DOHH2 (cell line): ENCODE data around the gene EXOC6B.

Experiments used
- H3F3A ChIP-seq: fragments of 200-600 bp; sonication (generic), shearing (Covaris generic); 2 replicates; pipeline ENCODE4 v1.6.0; 2016; ENCODE audit warnings: antibody characterized with exemption, mild to moderate bottlenecking; ENCODE audit not compliant: control insufficient read depth, insufficient read depth
- H3K27ac ChIP-seq: fragments of 200-600 bp; sonication (generic); 2 replicates; pipeline ENCODE4 v1.5.1; 2014; ENCODE audit warnings: low read depth, mild to moderate bottlenecking, low read length, moderate library complexity
- H3K27me3 ChIP-seq: fragments of 200-600 bp; sonication (generic); 2 replicates; pipeline ENCODE4 v1.6.1; 2014; ENCODE audit warnings: mild to moderate bottlenecking, low read length, mixed read lengths; ENCODE audit not compliant: control insufficient read depth
- H3K36me3 ChIP-seq: fragments of 200-600 bp; sonication (generic); 2 replicates; pipeline ENCODE4 v1.6.1; 2014; ENCODE audit warnings: mild to moderate bottlenecking, low read length, moderate library complexity, mixed read lengths; ENCODE audit not compliant: control insufficient read depth
- H3K4me1 ChIP-seq: fragments of 200-600 bp; sonication (generic); 2 replicates; pipeline ENCODE4 v1.6.1; 2014; ENCODE audit warnings: mild to moderate bottlenecking, low read length, mixed read lengths; ENCODE audit not compliant: control insufficient read depth
- H3K4me2 ChIP-seq: fragments of 200-600 bp; sonication (generic); 2 replicates; pipeline ENCODE4 v1.6.0; 2014; ENCODE audit warnings: mild to moderate bottlenecking, low read length, moderate library complexity
- H3K4me3 ChIP-seq: fragments of 200-600 bp; sonication (generic); 2 replicates; pipeline ENCODE4 v1.5.1; 2014; ENCODE audit warnings: mild to moderate bottlenecking, low read length, mixed read lengths
- H3K79me2 ChIP-seq: fragments of 200-600 bp; sonication (generic); 2 replicates; pipeline ENCODE4 v1.6.1; 2014; ENCODE audit warnings: mild to moderate bottlenecking, low read length, mixed read lengths; ENCODE audit not compliant: control insufficient read depth
- H3K9me2 ChIP-seq: fragments of 200-600 bp; sonication (generic); replicated peaks from 2 replicates; pipeline ENCODE4 v1.6.1; 2014; ENCODE audit warnings: mild to moderate bottlenecking, low read length, mixed read lengths; ENCODE audit not compliant: control insufficient read depth
- H3K9me3 ChIP-seq: fragments of 200-600 bp; sonication (generic); 2 replicates; pipeline ENCODE4 v1.6.1; 2014; ENCODE audit warnings: antibody characterized with exemption, low read length, mixed read lengths; ENCODE audit not compliant: control insufficient read depth, insufficient read depth
- H4K20me1 ChIP-seq: fragments of 200-600 bp; sonication (generic); 2 replicates; pipeline ENCODE4 v1.6.0; 2014; ENCODE audit warnings: low read depth, mild to moderate bottlenecking, antibody characterized with exemption, low read length, moderate library complexity; ENCODE audit not compliant: control insufficient read depth, insufficient read depth
- CTCF ChIP-seq: fragments of 200-600 bp; sonication (generic); IDR thresholded peaks from one replicate; pipeline ENCODE4 v1.5.1; 2014; ENCODE audit warnings: antibody characterized with exemption, mild to moderate bottlenecking, low read depth, low read length; ENCODE audit not compliant: poor library complexity, severe bottlenecking
- EZH2phosphoT487 ChIP-seq: fragments of 200-600 bp; sonication (generic); IDR thresholded peaks from 2 replicates; pipeline ENCODE4 v1.6.1; 2017; ENCODE audit warnings: borderline replicate concordance, mild to moderate bottlenecking, antibody characterized with exemption, low read length, moderate library complexity, mixed read lengths

The EXOC6B gene

DNA sequence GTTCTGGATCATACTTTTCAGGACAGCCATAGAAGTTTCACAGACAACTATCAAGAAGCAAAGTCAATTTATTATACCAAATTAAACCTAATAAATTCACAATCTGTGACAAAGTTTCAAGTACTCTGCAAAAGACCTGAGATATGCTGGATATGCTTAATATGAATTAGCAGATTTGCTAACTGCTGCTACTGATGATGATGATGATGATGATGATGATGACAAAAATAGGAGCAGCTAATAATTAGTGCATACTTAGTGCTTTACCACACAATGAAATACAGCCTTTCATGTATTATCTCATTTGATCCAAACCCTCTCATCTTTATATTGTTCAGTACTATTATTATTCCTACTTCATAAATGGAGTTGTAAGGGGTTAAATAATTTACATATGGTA lies 462.4 kb downstream of the EXOC6B start:
- H3K27me3 ChIP-seq = peaks cover 3% of the 10 kb centered on the region; the same call in 1 of the 2 replicates
- no peak for TF ChIP-seq EZH2phosphoT487
- no peak for TF ChIP-seq CTCF
- no peaks in the 10 kb centered on the region for H3K79me2 ChIP-seq
- H3K4me1 ChIP-seq = no peaks in the 10 kb centered on the region
- H3K4me3 ChIP-seq = no peak overlapping the region
- H3K36me3 ChIP-seq = no peaks in the 10 kb centered on the region
- H3K9me2 ChIP-seq = no peaks in the 10 kb centered on the region
- no peak overlapping the region for H3K4me2 ChIP-seq
- no peak overlapping the region for H3K27ac ChIP-seq
- no peaks in the 10 kb centered on the region for H3F3A ChIP-seq
- H3K9me3 ChIP-seq = no peaks in the 10 kb centered on the region
- H4K20me1 ChIP-seq = no peaks in the 10 kb centered on the region

DNA sequence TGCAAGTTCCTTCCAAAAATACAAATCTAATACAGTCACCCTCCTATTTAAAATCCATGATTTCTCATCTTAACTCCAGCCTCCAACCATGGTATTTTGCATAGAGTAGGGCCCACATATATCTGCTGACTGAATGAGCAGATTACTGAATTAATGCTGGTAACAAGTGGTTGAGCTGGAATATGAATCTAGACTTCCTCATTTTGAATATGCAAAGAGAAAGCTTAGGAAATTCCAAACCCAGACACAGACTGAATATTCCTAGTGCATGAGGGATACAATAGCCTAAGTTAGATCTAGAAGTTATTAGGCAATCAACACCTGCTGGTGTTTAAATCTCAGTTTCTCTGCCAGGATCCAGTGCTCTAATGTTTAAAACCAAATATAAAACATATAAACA lies 463.1 kb downstream of the EXOC6B start:
- no peaks in the 10 kb centered on the region for H3K4me1 ChIP-seq
- H3K36me3 ChIP-seq = no peaks in the 10 kb centered on the region
- no peak for TF ChIP-seq EZH2phosphoT487
- TF ChIP-seq CTCF = no peak
- no peaks in the 10 kb centered on the region for H4K20me1 ChIP-seq
- H3K9me3 ChIP-seq = no peaks in the 10 kb centered on the region
- H3K4me2 ChIP-seq = no peak overlapping the region
- no peak overlapping the region for H3K4me3 ChIP-seq
- peaks cover 3% of the 10 kb centered on the region; the same call in 1 of the 2 replicates for H3K27me3 ChIP-seq
- no peaks in the 10 kb centered on the region for H3F3A ChIP-seq
- H3K27ac ChIP-seq = no peak overlapping the region
- H3K9me2 ChIP-seq = no peaks in the 10 kb centered on the region
- no peaks in the 10 kb centered on the region for H3K79me2 ChIP-seq

- Histone ChIP-seq H3K9me2 (no peaks in the 10 kb centered on the region), H3K9me3 (no peaks in the 10 kb centered on the region), H3K4me1 (no peaks in the 10 kb centered on the region), H3F3A (no peaks in the 10 kb centered on the region), H4K20me1 (no peaks in the 10 kb centered on the region), H3K27ac (no peak overlapping the region), H3K79me2 (no peaks in the 10 kb centered on the region), H3K4me2 (no peak overlapping the region), H3K36me3 (no peaks in the 10 kb centered on the region), H3K4me3 (no peak overlapping the region), H3K27me3 (peaks cover 3% of the 10 kb centered on the region; the same call in 1 of the 2 replicates)
- TF ChIP-seq CTCF (no peak), EZH2phosphoT487 (no peak)
Measured at GRCh38 chr2:72361521-72361920, 464.3 kb downstream of the EXOC6B start.

DNA sequence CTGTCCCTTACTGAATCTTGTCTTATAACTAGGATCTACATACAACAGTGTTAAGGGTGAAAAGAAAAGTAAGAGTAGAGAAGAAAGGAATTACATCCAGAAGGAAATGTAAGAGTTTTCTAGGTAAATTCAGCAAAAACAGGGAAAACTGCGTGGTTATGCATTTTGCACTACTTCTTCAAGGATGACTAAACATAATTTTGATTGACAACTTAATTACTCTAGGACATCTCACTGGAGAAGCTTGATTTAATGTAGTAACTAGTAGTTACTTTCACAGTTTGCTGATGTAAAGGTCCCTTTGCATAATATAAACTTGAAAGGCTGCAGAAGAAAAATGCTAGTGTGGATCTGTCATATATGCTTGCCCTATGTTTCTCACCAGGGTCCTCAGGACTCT lies 464.8 kb downstream of the EXOC6B start:
- H3K9me2 ChIP-seq = no peaks in the 10 kb centered on the region
- no peaks in the 10 kb centered on the region for H3K9me3 ChIP-seq
- no peaks in the 10 kb centered on the region for H3K36me3 ChIP-seq
- no peak overlapping the region for H3K4me3 ChIP-seq
- H3K27ac ChIP-seq = no peak overlapping the region
- H3K4me1 ChIP-seq = no peaks in the 10 kb centered on the region
- no peak overlapping the region for H3K4me2 ChIP-seq
- H3K79me2 ChIP-seq = no peaks in the 10 kb centered on the region
- H3F3A ChIP-seq = no peaks in the 10 kb centered on the region
- peaks cover 3% of the 10 kb centered on the region; the same call in 1 of the 2 replicates for H3K27me3 ChIP-seq
- TF ChIP-seq EZH2phosphoT487 (no peak), CTCF (no peak)
- H4K20me1 ChIP-seq = no peaks in the 10 kb centered on the region
